Measurements from ENCODE around the gene HMGB2.
A peak's percentile ranks its signal among the peaks of the same experiment; 100 is the strongest.

Gene HMGB2

DNA sequence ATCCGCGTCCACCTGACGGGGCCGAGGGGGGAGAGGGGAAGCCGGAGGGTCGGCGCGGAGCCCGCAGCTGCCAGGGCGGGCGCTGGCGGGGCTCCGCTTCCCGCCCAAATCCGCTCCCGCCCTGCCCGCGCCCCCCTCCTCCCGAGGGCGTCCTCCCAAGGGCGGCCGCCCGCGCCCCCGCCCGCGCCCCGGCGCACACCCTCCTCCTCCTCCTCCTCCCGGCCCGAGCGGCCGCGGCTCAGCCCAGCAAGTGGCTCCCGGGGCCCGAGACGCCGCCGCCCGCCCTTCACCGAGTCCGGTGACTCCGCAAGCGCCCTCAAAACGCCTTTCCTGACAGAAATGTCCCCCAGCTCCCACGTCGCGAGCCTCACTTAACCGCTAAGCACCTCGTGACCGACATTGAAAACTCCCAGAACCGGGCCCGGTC, 487 bp downstream of the HMGB2 start:
- DNase-seq, result peak; percentile 83

DNA sequence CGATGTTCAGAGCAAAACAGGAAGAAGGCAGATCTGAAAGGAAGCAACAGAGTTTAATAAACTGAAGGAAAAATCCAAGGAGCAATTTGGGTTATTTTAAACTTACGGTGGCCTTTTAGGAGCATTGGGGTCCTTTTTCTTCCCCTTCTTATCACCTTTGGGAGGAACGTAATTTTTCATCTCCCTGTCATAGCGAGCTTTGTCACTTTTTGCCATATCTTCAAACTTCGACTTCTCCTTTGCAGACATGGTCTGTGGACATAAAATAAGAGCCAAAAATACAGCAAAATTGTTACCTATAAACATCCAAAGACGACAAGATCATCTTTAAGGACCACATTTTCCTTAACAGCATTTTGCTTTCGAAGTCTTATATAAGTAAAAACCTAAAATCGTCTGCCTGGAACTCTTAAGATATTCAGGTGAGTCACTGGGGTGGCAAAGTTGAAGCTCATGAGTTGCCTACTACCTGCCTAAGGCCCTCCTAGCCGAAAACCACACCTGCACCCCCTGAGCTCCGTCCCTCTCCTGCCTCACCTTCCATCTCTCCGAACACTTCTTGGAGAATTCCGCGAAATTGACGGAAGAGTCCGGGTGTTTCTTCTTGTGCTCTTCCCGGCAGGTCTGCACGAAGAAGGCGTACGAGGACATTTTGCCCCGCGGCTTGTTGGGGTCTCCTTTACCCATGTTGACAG, 1.0 kb downstream of the HMGB2 start:
- DNase-seq, result peak; percentile 63

DNA sequence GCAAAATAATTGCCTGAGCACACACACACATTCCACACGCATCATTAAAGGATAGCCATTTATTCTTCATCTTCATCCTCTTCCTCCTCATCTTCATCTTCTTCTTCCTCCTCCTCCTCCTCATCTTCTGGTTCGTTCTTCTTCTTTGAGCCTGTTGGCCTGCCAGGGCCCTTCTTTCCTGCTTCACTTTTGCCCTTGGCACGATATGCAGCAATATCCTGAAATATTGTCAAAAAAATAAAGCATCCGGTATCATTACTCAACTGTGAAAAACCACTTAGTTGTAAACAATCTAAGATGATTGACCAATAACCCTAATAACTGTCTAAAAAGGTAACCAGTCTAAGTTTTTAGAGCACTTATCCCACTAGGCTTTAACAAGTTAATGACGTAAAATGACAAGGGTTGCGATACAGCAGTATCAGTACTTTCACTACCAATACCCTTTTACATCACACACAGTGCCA, 2.1 kb downstream of the HMGB2 start:
- no peak for DNase-seq

DNA sequence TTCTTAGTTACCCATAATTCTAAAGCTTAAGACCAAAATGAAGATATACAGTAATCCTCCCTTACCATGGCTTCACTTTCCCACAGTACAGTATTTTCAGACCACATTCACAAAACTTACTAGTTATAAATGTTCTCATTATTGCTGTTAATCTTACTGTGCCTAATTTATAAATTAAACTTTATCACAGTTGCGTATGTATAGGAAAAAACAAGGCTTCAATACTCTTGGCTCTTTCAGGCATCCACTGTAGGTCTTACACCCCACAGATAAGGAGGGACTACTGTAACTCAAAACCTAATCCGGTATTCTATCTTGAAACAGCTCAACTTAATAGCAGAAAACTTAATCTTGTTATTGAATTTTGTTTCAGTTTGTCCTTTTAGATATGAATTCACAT, 3.6 kb downstream of the HMGB2 start:
- no peak for DNase-seq

DNA sequence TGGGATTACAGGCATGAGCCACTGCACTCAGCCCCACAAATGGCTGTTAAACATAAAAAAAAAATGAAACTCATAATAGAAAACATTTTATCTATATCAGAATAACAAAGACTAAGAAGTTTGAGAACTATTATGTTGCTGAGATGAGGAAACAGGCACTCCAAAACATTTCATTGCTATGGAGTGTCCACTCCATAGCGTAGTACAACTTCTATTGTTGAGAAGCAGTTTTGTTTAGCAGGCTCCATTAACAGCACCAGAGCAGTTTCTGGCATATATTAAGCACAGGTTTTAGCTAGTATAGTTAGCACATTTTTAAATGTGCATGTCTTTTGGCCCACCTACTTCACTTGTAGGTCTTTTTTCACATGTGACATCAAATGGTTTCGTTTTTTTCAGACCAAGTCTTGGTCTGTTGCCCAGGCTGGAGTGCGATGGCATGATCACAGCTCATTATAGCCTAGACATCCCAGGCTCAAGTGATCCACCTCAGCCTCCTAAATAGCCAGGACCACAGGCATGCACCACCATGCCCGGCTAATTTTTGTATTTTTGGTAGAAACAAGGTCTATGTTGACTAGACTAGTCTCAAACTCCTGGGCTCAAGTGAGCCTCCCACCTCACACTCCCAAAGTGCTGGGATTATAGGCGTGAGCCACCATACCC, 5.8 kb downstream of the HMGB2 start:
- no peak for DNase-seq

DNA sequence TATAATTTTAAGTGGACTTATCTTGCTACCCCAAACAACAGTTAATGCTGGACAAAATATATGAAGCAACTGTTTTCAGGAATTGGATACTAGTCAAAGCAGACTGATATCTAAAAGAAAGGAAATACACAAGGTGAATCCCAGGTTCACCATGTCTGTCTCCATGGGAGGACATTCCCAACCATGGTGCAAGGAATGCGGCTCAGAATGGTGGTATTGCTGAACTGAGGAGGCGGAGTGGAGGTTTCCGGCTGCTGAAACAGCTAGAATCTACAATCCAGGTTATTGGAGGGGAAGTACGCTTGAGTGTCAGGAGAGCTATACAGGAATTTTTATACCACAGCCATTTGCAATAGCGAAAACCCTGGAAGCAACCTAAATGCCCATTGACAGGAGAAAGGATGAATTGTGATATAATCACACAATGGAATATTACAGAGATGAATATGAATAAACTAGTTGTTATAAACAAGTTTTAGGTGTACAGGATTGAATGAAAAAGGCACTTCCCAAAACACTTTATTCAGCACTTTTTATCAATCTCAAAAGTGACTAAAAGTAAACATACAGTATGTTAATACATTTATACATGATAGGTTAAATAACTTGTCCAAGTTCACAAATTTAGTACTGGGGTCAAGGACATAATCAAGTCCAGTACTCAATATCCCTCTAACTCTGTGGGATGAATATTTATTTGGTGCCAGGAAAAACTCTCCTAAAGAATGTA, 9.0 kb downstream of the HMGB2 start:
- DNase-seq, result peak; percentile 42

DNA sequence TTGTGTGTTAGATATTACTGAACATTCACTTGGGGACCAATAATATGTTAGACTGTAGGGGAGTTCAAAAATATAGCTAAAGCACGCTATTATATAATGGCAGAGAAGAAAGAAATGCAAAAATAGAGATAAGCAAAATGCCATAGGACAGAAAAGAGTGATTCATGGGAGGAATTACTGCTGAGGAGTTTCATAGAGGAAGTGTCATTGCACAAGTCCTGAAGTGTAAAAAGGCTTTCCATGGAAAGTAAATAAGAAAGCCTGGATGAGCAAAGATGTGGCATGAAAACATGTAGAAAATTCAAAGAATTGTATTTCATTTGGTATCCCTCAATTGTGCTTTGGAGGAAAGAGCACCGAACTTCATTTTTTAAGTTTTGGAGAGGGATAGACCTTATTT, 14.5 kb downstream of the HMGB2 start:
- DNase-seq, result peak; percentile 23

DNA sequence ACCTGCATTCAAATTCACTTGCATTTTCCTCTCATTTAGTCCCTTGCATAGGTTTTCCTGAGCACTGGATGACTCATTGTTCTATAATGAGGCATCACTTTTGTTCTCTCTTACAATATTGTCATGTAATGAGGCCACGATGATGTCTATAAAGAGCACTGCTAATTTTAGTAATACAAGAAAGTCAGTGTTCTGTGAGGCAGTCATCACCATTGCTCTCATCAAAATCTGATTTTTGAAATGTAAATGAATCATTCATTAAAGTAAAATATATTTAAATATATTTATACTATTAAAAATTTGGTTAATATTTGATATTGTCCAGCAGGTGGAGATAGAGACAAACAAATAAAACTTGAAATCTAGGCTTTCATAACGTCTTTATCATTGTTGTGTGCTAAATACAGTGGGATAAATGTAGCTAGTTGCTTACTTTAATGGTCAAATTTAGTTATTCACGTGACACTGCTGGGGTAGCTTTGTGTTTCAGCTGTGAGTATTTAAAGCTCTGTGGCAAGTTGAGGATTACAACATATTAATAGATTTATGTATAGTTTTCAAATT, 15.4 kb downstream of the HMGB2 start:
- DNase-seq, result peak; percentile 87

DNA sequence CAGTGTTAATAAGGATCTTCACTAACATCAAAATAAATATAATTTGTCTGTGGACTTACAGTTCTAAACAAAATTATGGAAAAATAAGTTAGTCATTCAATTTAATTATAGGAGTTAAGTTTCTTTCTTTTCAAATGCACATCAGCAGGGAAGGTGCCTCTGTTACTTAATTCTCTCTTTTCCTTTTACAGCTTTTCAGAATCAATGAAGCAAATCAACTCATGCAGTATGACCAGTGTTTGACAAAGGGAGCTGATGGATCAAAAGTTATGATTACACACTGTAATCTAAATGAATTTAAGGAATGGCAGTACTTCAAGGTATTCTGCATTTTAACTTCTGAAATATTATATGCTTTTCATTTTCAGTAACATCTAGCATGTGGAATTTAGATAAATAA, 15.9 kb downstream of the HMGB2 start:
- DNase-seq, result peak; percentile 89

DNA sequence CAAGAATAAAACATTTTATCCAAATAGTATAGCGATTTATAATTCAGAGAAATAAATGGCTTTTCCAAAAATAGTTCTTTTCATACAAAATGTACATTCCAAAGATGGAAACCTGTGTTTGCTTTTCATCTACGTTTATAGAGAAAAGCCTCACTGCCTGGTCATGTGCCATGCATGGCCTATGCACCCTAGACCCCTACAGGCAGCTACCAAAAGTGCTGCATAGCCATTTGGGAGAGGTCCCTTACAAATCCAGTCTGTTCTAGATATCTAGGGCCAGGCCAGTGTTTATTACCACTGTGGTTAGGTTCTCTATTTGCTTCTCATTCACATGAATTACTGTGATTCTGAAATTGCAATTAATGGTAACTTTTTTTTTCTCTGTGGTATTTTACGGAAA, 17.2 kb downstream of the HMGB2 start:
- peak; percentile 60 for DNase-seq

DNA sequence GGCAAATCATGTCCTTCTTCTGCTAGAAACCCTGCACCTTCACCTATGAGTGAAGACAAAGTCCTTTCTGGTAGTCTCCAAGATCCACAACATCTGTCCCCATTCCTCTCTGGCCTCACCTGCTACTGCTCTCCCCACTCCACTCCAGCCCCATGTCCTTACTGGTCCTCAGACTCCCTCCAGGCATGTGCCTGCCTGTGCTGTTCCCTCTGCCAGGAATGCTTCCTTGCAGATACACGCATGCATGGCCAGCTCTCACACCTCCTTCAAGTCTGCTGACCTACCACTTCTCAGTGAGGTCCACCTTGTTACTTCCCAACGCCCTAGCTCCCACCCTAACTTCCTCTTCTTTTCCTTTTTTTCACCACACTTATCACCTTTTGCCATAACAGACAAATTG, 18.1 kb downstream of the HMGB2 start:
- no peak for DNase-seq

DNA sequence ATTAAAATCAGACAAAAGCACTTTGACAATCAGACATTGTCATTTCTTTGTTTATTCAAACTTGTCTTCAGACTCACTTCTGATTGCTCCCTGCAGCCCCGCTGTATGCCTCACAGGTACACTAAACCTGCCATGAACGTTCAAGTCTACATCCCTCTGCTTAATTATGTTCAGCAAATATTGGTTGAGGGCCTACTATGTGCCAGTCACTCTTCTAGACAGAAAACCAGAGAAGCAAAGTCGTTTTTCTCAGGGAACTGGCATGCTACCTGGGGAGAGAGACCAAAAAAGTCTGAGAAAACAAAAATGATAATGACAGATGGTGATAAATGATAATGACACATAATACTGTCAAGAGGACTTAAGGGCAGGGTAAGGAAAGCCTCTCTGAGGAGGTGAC, 19.4 kb downstream of the HMGB2 start:
- no peak for DNase-seq

DNA sequence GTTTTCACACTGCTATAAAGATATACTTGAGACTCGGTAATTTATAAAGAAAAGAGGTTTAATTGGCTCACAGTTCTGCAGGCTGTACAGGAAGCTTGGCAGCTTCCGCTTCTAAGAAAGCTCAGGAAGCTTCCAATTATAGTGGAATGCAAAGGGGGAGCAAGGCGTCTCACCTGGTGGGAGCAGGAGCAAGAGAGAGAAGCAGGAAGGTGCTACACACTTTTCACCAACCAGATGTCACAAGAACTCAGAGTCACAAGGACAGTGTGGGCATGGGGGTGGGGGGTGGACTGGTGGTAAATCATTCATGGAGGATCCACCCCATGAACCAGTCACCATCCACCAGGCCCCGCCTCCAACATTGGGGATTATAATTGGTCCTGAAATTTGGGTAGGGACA, 22.8 kb downstream of the HMGB2 start:
- DNase-seq, result no peak

DNA sequence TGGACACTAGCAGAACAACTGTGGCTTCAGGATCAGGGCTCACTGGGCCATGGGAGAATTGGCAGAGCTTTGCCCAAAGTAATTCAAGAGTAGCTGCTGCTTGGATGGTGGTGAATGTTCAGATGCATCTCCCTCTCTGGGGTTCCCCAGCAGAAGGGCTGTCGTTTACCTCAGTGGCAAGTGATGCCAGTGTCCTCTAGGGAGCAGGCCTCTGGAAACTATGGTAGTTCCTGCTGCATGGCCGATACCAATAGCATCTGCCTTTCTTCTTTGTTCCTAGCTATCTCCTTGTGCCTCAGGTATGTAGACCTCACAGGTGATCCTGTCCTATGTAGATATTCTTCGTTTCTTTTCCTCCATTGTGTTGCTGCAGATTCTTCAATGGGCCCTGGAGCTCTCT, 26.4 kb downstream of the HMGB2 start:
- no peak for DNase-seq

DNA sequence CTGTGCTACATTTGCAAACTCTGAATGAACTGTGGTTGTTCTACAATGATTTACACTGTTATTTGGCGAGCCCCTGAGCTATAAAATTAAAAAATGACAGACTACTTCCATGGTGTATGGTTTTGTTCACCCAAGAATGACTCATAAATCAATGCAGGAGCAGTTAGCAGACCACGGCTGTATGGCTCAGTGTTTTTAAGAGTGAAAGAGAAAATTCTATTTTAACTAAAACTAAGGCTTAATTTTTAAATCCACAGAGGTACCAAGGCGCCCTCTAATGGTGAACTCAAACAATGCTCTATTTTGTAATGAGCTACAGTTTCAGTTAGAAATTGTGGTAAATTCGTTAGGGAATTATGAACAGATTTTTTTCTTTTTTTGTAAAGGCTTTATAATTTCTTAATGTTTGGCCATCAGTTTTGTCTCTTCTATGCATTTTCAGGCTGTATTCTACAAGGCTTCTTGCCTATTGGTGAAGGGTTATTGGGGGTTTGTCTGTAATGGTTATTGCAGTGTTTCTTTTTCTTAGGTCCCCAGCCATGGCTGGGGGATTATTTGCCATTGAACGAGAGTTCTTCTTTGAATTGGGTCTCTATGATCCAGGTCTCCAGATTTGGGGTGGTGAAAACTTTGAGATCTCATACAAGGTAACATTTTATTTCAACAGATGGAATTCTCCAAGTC, 32.5 kb downstream of the HMGB2 start:
- peak; percentile 51 for DNase-seq

DNA sequence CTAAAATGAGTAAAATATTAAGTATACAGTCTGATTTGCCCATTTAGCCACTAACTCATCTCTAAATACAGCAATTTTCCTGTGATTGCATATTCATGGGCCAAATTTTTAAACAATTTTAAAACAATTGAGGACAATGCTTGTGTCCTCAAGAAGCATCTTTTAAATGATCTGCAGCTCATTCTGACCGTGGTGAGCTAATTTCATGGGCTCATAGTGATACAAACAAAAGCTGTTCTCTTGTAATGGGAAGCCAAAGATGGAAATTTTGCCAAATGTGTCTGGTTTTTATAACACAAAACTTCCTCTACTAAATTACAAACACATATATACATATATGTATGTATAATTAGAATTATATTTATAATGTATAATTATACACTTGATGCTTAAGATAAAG, 39.7 kb downstream of the HMGB2 start:
- DNase-seq, result no peak

DNA sequence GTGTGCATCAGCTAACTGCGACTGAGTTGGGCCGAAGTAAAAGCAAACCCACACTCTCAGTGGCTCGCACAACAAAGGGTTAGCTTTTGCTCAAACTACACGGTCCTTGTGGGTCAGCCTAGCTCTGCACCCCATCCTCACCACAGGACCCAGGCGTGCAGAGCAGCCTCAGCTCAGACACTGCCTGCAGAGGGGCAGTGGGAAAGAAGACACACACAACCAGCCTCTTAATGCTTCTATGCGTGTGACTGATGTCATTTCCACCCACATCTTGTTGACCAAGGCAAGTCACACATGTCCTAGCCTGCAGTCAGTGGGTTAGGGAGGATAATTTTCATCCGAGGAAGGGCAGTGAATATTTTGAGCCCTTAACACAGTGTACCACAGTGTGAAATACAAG, 40.5 kb downstream of the HMGB2 start:
- no peak for DNase-seq

DNA sequence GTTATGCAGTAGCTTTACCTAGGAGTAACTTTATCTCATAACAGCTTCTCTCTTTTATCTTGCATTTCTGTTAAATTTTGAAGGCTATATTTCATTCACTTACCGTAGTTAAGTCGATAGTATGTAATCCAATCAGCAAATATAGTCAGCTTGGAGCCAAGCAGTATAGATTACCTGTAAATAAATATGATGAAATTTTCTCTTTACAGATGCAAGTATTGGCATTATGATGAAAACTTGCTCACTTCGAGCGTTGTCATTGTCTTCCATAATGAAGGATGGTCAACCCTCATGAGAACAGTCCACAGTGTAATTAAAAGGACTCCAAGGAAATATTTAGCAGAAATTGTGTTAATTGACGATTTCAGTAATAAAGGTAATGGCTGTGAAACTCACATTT, 42.3 kb downstream of the HMGB2 start:
- no peak for DNase-seq

DNA sequence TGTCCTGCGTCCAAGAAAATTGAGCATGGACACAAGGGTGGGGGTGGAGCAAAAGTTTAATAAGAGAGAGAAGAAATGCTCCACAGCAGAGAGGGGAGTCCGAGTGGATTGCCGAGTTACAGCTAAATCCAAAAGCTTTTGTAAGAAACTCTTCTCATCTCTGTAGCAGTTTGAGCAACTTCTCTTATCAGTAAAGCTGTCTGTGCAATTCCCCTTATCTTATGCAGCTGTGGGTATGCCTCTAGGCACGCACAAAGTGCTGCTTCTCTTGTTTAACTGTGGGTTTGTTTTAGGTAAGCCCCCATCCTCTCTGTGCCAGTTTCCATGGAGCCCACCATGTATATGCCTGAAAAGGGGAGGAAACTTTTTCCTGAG, 44.8 kb downstream of the HMGB2 start:
- DNase-seq, result no peak

DNA sequence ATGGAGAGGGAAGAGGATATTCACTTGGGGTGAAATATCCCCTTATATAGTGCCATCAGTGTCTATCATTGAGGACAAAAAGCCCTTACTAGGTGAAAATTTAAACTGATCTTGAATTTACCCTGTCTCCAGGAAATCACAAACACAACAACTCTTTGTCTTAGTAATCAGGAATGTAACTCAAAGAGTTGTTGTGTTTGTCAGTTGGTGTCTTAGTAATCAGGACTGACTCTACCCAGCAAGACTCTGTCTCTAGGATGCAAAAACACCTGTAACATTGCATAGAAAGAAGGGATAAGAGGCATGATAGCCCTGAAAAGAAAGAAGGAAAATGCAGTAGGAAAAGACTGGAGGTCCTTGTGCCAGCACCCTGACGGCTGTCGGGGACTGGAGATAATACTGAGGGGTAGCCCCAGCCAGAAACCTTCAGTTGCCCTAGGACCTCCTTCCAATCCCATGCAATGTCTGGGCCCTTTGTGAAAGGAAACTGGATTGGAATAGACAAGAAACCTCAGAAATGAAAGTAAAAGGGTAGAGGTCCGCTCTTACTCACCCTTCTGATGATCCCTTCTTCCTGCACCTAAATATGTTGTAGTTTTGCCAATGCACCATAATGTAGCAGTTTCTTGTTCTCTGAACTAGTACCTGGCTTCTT, 45.3 kb downstream of the HMGB2 start:
- DNase-seq, result no peak

DNA sequence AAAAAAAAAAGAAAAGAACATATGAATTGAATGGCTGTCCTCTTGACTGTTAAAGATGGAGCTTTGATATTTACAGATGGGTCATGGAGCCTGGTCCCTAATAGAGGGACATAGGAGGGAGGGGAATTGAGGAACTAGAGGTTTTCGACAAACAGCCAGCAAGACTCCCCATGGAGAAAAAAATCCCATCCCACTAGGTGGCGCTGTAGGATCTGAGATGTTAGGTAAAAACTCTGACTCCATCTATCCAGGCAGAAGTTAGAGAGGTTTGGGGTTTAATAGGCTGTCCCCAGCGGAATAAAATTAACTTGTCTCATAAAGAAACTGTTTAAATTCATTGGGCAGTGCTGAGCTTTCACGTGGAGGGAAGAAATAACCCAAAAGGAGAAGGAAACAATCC, 45.9 kb downstream of the HMGB2 start:
- DNase-seq, result peak; percentile 52

DNA sequence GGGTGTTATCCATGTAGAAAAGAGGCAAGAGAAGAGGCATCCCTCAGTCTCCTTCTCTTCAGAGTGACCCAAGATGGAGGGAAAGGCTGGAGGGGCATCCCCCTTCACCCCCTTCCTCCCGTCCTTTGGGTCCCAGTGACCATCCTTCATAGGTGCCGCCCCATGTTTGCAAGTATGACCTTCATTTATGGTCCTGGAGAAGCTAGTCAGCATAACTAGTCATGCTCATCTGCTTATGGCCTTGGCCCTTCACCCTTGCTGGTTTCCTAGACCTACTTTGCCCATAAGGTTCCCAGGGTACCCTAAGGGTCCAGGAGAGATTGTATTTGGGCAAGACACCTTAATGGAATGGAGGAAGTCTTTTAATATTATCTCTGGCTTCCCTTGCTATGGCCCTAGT, 46.7 kb downstream of the HMGB2 start:
- no peak for DNase-seq

DNA sequence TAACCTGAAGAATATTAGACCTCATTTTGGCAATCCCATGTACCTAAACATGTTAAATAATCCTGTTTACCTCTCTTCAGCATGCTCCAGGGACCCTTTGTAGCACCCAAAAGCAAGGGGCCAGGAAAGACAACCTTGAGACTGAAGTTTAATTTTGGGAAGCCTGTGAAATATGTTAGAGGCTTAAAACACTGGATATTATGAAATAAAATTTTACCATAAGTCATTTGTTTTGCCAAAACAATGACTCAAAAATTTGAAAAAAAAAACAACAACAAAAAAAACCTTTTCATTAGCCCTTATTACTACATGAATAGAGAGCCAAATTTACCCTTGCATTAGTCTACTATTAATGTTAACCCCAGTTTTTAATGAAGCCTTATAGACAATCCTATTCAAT, 49.7 kb downstream of the HMGB2 start:
- no peak for DNase-seq
